Thoracic aorta (tissue), 2 donors: ENCODE results near the gene IMMT. TPM values are rescaled to one million over a fixed set of nuclear protein-coding genes. Genes with fewer than 3 reads are reported as not detected.
A peak's percentile ranks its signal among the peaks of the same experiment; 100 is the strongest.
"Not testable (repeated sequence)": the region's sequence is repeated elsewhere in the genome, so short reads cannot be mapped to it uniquely, and the experiment has no call there.

Experiments used
- ATAC-seq: fragments of 150-250 bp; one replicate; pipeline ENCODE4 v1.8.0; 2017; ENCODE audit warnings: low read depth; ENCODE audit not compliant: insufficient number of reproducible peaks, low FRiP score
- DNase-seq: peaks from one replicate; pipeline ENCODE4 v3.0.0-alpha.2; 2020; ENCODE audit warnings: low spot score
- H3K27ac ChIP-seq, 2 donors: fragments of 200-600 bp; sonication (generic); 1 replicate in 1 of 2; 2 replicates in 1 of 2; pipeline ENCODE4 v1.5.1; 2016; ENCODE audit warnings: mild to moderate bottlenecking in 2 of 2, moderate library complexity in 2 of 2
- H3K27me3 ChIP-seq: fragments of 200-600 bp; sonication (generic); replicated peaks from 2 replicates; pipeline ENCODE4 v1.6.0; 2016; ENCODE audit warnings: mild to moderate bottlenecking; ENCODE audit not compliant: insufficient read depth
- H3K36me3 ChIP-seq: fragments of 200-600 bp; sonication (generic); one replicate; pipeline ENCODE4 v1.5.1; 2016
- H3K4me1 ChIP-seq, 2 donors: fragments of 200-600 bp; sonication (generic); 1 replicate in 1 of 2; 2 replicates in 1 of 2; pipeline versions ENCODE4 v1.5.1 to v1.6.0; 2016; ENCODE audit warnings: low read depth in 2 of 2, mild to moderate bottlenecking in 1 of 2; ENCODE audit not compliant: control insufficient read depth in 1 of 2
- H3K4me3 ChIP-seq: fragments of 200-600 bp; sonication (generic); 2 replicates; pipeline ENCODE4 v1.5.1; 2016; ENCODE audit warnings: mild to moderate bottlenecking
- H3K9me3 ChIP-seq: fragments of 200-600 bp; sonication (generic); 2 replicates; pipeline ENCODE4 v1.5.1; 2016
- total RNA-seq, 2 donors: library from RNA; depleted of rRNA; stranded (reverse); fragments of >200 nt; gene quantifications; one replicate each; pipeline versions ENCODE4 v1.1.0 to v1.2.3, GENCODE V29; 2016
- TF ChIP-seq, protein P1 (sequence below): fragments of 200-600 bp; sonication (generic); IDR thresholded peaks from one replicate; pipeline ENCODE4 v1.5.1; 2019; ENCODE audit warnings: antibody characterized with exemption

IMMT gene
- total RNA-seq, 2 donors from 2014 or later, result 33.3 to 54.7 TPM

GRCh38 chr2:86231680-86232372 lies 36.6 kb upstream of the IMMT start:
- H3K27me3 ChIP-seq, result no peaks in the 10 kb centered on the region
- H3K4me1 ChIP-seq, result peaks cover 9 to 21% of the 10 kb centered on the region in 2 donors
- DNase-seq (no peak), ATAC-seq (no peak)
- TF ChIP-seq, protein P1, sequence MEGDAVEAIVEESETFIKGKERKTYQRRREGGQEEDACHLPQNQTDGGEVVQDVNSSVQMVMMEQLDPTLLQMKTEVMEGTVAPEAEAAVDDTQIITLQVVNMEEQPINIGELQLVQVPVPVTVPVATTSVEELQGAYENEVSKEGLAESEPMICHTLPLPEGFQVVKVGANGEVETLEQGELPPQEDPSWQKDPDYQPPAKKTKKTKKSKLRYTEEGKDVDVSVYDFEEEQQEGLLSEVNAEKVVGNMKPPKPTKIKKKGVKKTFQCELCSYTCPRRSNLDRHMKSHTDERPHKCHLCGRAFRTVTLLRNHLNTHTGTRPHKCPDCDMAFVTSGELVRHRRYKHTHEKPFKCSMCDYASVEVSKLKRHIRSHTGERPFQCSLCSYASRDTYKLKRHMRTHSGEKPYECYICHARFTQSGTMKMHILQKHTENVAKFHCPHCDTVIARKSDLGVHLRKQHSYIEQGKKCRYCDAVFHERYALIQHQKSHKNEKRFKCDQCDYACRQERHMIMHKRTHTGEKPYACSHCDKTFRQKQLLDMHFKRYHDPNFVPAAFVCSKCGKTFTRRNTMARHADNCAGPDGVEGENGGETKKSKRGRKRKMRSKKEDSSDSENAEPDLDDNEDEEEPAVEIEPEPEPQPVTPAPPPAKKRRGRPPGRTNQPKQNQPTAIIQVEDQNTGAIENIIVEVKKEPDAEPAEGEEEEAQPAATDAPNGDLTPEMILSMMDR, result no peak
- H3K27ac ChIP-seq, result peak overlapping the region in 1 of 2 donors; percentile 28
- no peak overlapping the region for H3K4me3 ChIP-seq
- H3K36me3 ChIP-seq, result no peaks in the 10 kb centered on the region
- H3K9me3 ChIP-seq, result no peaks in the 10 kb centered on the region

GRCh38 chr2:86230961-86231360 lies 35.7 kb upstream of the IMMT start:
- DNase-seq (no peak), ATAC-seq (no peak)
- Histone ChIP-seq H3K4me3 (no peak overlapping the region), H3K27ac (no peak overlapping the region), H3K36me3 (no peaks in the 10 kb centered on the region), H3K4me1 (peaks cover 9 to 21% of the 10 kb centered on the region in 2 donors), H3K27me3 (no peaks in the 10 kb centered on the region), H3K9me3 (no peaks in the 10 kb centered on the region)
- TF ChIP-seq, protein P1, result no peak

GRCh38 chr2:86229221-86229620 lies 34.0 kb upstream of the IMMT start:
- no peak for ATAC-seq
- DNase-seq, result no peak
- Histone ChIP-seq H3K4me3 (no peak overlapping the region), H3K27ac (no peak overlapping the region), H3K27me3 (no peaks in the 10 kb centered on the region), H3K4me1 (peaks cover 13 to 24% of the 10 kb centered on the region in 2 donors), H3K36me3 (no peaks in the 10 kb centered on the region), H3K9me3 (no peaks in the 10 kb centered on the region)
- TF ChIP-seq, protein P1, result no peak

- ATAC-seq, H3K27me3 ChIP-seq, H3K4me3 ChIP-seq, H3K9me3 ChIP-seq, H3K36me3 ChIP-seq, DNase-seq, H3K27ac ChIP-seq: not testable (repeated sequence)
- H3K4me1 ChIP-seq, result peaks cover 13 to 24% of the 10 kb centered on the region in 2 donors
These were observed 33.3 kb upstream of the IMMT start for GRCh38 chr2:86228574-86228973.

DNA sequence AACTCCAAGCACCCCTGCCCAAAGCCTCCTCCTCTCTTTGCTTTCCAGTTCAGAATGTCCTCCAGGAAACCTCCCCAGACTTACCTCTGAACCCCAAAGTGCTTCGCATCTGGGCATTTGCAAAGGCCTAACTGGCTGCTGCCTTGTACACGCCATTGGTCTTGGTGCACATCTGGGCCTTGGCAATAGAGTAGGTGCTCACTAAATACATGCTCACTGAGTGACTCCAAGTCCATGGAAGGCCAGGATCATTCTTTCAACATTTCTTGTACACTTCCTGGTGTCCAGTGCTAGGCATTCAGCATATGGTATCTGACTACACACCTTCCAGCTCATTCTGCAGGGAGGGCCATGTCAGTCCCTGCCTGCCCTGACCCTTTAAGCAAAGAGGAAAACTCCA lies 32.4 kb upstream of the IMMT start:
- Histone ChIP-seq H3K9me3 (no peaks in the 10 kb centered on the region), H3K27ac (no peak overlapping the region), H3K4me1 (peaks cover 15 to 32% of the 10 kb centered on the region in 2 donors), H3K36me3 (no peaks in the 10 kb centered on the region), H3K27me3 (no peaks in the 10 kb centered on the region), H3K4me3 (no peak overlapping the region)
- ATAC-seq, result no peak
- TF ChIP-seq, protein P1, result no peak
- DNase-seq, result no peak
